Activated naive CD4-positive, alpha-beta T cell treated with anti-CD3 and anti-CD28 coated beads, Interleukin-2, amount 10 ng/mL, durations not matched to agents 7 days and 5 days (primary cell): ENCODE results near the gene SMIM22.

Source experiments
- CTCF ChIA-PET: fragments of 350-600 bp; sonication (Branson Sonifier 250); formaldehyde crosslinking; loops from one replicate; lab custom pipeline; 2021; ENCODE audit warnings: antibody characterized with exemption; lab: Charles Lee
- DNase-seq: peaks from one replicate; pipeline ENCODE4 v3.0.0-alpha.2; 2020
- H3K27ac Mint-ChIP-seq: one replicate; pipeline ENCODE4 v1.8.0; 2021; ENCODE audit warnings: mild to moderate bottlenecking, moderate library complexity, mixed read lengths
- H3K27me3 Mint-ChIP-seq: one replicate; pipeline ENCODE4 v1.8.0; 2021; ENCODE audit warnings: mild to moderate bottlenecking, mixed read lengths
- H3K36me3 Mint-ChIP-seq: one replicate; pipeline ENCODE4 v1.8.0; 2021; ENCODE audit warnings: mixed read lengths
- H3K4me1 Mint-ChIP-seq: one replicate; pipeline ENCODE4 v1.8.0; 2021; ENCODE audit warnings: mixed read lengths
- H3K4me3 Mint-ChIP-seq: one replicate; pipeline ENCODE4 v1.8.0; 2021; ENCODE audit warnings: mild to moderate bottlenecking, moderate library complexity, mixed read lengths
- H3K9me3 Mint-ChIP-seq: one replicate; pipeline ENCODE4 v1.8.0; 2021; ENCODE audit warnings: mixed read lengths

Gene SMIM22

DNA sequence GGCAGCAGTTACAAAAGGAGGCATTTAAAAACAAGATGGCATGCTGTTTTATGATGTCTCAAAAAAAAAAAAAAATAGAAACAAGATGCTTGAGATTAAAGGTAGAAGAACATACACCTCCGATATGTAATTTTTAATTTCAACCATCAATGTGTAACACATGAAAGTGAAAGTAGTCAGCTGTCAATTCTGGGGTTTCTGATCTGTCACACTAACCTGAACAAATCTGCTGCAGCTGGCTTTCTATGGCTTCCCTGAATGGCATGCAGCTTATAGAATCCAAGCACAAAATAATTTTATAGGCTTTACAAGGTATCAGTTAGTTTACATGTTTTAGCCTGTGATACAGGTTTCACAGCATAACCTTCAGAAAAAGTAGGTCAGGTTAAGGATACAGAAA, 38.4 kb downstream of the SMIM22 start:
- Mint-ChIP-seq H3K36me3 (peaks cover 51% of the 10 kb centered on the region), H3K27ac (no peak overlapping the region)
- CTCF ChIA-PET: interaction anchor here (1.0 kb wide), 1 partner anchor 9 kb away, joined by 3 read pairs; no protein-coding TSS in a partner anchor

DNA sequence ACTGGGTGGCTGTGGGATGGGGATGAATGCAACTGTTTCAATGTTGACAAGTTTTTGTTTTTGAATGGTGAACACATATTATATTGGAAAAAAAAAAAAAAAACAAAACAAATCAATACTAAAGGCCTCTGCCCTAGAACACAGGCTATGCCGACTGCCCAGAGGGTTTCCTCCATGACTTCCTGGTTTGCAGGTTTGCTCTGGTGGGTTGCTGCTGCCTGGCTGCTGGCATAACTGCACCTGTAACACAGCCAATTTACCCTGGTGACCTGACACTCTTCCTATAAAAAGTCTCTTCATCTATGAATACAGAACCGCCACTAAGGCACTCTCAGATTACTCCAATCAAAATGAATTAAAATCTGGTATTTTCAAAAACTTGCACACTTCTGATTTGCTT, 41.6 kb downstream of the SMIM22 start:
- CTCF ChIA-PET: no interaction called here
- Mint-ChIP-seq H3K36me3 (peaks cover 45% of the 10 kb centered on the region), H3K4me1 (peaks cover 12% of the 10 kb centered on the region), H3K27me3 (no peaks in the 10 kb centered on the region), H3K27ac (no peak overlapping the region), H3K9me3 (no peaks in the 10 kb centered on the region), H3K4me3 (no peak overlapping the region)
- no peak for DNase-seq

More for the DNA sequence above, 38.4 kb downstream of the SMIM22 start:
- H3K4me3 Mint-ChIP-seq: no peak overlapping the region
- no peaks in the 10 kb centered on the region for H3K9me3 Mint-ChIP-seq
- DNase-seq: no peak
- H3K27me3 Mint-ChIP-seq: no peaks in the 10 kb centered on the region
- peaks cover 12% of the 10 kb centered on the region for H3K4me1 Mint-ChIP-seq

GRCh38 chr16:4837733-4838501, 42.7 kb downstream of the SMIM22 start:
- Mint-ChIP-seq H3K4me1 (peaks cover 12% of the 10 kb centered on the region), H3K36me3 (peaks cover 39% of the 10 kb centered on the region), H3K4me3 (no peak overlapping the region), H3K27me3 (no peaks in the 10 kb centered on the region), H3K9me3 (no peaks in the 10 kb centered on the region), H3K27ac (no peak overlapping the region)
- CTCF ChIA-PET: no interaction called here
- DNase-seq: no peak

GRCh38 chr16:4839942-4840341, 44.8 kb downstream of the SMIM22 start:
- peaks cover 3% of the 10 kb centered on the region for H3K4me1 Mint-ChIP-seq
- H3K27ac Mint-ChIP-seq: no peak overlapping the region
- DNase-seq: no peak
- peaks cover 49% of the 10 kb centered on the region for H3K36me3 Mint-ChIP-seq
- no peaks in the 10 kb centered on the region for H3K9me3 Mint-ChIP-seq
- no peaks in the 10 kb centered on the region for H3K27me3 Mint-ChIP-seq
- CTCF ChIA-PET: no interaction called here
- no peak overlapping the region for H3K4me3 Mint-ChIP-seq

GRCh38 chr16:4840984-4841383, 45.8 kb downstream of the SMIM22 start:
- Mint-ChIP-seq H3K4me3 (no peak overlapping the region), H3K9me3 (no peaks in the 10 kb centered on the region), H3K27ac (no peak overlapping the region), H3K27me3 (no peaks in the 10 kb centered on the region), H3K4me1 (peaks cover 12% of the 10 kb centered on the region), H3K36me3 (peaks cover 57% of the 10 kb centered on the region)
- no peak for DNase-seq
- CTCF ChIA-PET: no interaction called here
